A549 treated with AZD9567 at 1 μM for 4 hours (cell line): ENCODE measurements around the gene RFWD3. TPM values are rescaled to one million over a fixed set of nuclear protein-coding genes. Genes with fewer than 3 reads are reported as not detected.

ENCODE experiments used
- total RNA-seq: library from RNA; stranded (reverse); fragments of 200-300 nt; extraction: Qiagen RNA extraction; gene quantifications from 5 replicates; pipeline ENCODE4 v1.2.3, GENCODE V29; 2022; ENCODE audit not compliant: insufficient read depth

RFWD3 gene
- 34.6 to 39.6 TPM (median 37.0 TPM) in 5 replicates for total RNA-seq

GRCh38 chr16:74666425-74667254, at the start of gene RFWD3:
Gene RFWD3 (minus strand): TSS chr16:74666877. CDS start chr16:74661449, 5,428 bp downstream.

GRCh38 chr16:74700438-74701225, 34.0 kb upstream of the RFWD3 start, which contains the start of gene MLKL:
Gene MLKL (minus strand): TSS chr16:74700862. CDS start chr16:74695757, 5,105 bp downstream.

GRCh38 chr16:74606521-74607309, 60.0 kb downstream of the RFWD3 start, which contains the start of gene GLG1:
Gene GLG1 (minus strand): TSS chr16:74607114. CDS start chr16:74607094, 20 bp downstream.

Other genes with a start within 250 kb of the RFWD3 start
- 0.29 to 0.46 TPM (median 0.37 TPM) in 4 of 5 replicates, not detected in the other for gene CLEC18B, start 245.4 kb downstream of the RFWD3 start, total RNA-seq
- gene GLG1, start 59.8 kb downstream of the RFWD3 start, total RNA-seq = 45.6 to 49.9 TPM (median 48.9 TPM) in 5 replicates
- gene MLKL, start 34.0 kb upstream of the RFWD3 start, total RNA-seq = 31.1 to 36.3 TPM (median 32.5 TPM) in 5 replicates
- gene FA2H, start 107.9 kb upstream of the RFWD3 start, total RNA-seq = 26.0 to 41.4 TPM (median 27.7 TPM) in 5 replicates